ENCODE measurements around the gene UBE4A.

Gene UBE4A

GRCh38 chr11:118359295-118359958 is at the start of gene UBE4A:
UBE4A (plus strand) TSS chr11:118359600; CDS start chr11:118365081, 5,481 bp downstream.
- no peak for TF ChIP-seq JUND (IDR thresholded peaks at IDR 0.05; ENCODE audit: low read depth)
- DNase-seq (ENCODE audit: low read depth in 1 of 2, low spot score in 1 of 2) = peak; percentile 59 to 98
- in situ Hi-C loops (cut with HindIII; ENCODE audit: low pct_unique_long_range_greater_than_20kb, low sequenced_read_pairs) = no loop called here

- in situ Hi-C loops (cut with HindIII; ENCODE audit: low pct_unique_long_range_greater_than_20kb, low sequenced_read_pairs) = no loop called here
- TF ChIP-seq JUND (IDR thresholded peaks at IDR 0.05; ENCODE audit: low read depth) = no peak
- no peak for DNase-seq (ENCODE audit: low read depth in 1 of 2, low spot score in 1 of 2)
Observed at GRCh38 chr11:118310271-118310670, 49.1 kb upstream of the UBE4A start.

GRCh38 chr11:118310781-118311485 is 48.5 kb upstream of the UBE4A start:
- no peak for DNase-seq (ENCODE audit: low read depth in 1 of 2, low spot score in 1 of 2)
- in situ Hi-C loops (cut with HindIII; ENCODE audit: low pct_unique_long_range_greater_than_20kb, low sequenced_read_pairs) = no loop called here
- no peak for TF ChIP-seq JUND (IDR thresholded peaks at IDR 0.05; ENCODE audit: low read depth)

GRCh38 chr11:118311518-118311917 is 47.9 kb upstream of the UBE4A start:
- DNase-seq (ENCODE audit: low read depth in 1 of 2, low spot score in 1 of 2) = no peak
- no peak for TF ChIP-seq JUND (IDR thresholded peaks at IDR 0.05; ENCODE audit: low read depth)
- in situ Hi-C loops (cut with HindIII; ENCODE audit: low pct_unique_long_range_greater_than_20kb, low sequenced_read_pairs) = no loop called here

GRCh38 chr11:118312328-118312727 is 47.1 kb upstream of the UBE4A start:
- TF ChIP-seq JUND (IDR thresholded peaks at IDR 0.05; ENCODE audit: low read depth) = no peak
- in situ Hi-C loops (cut with HindIII; ENCODE audit: low pct_unique_long_range_greater_than_20kb, low sequenced_read_pairs) = no loop called here
- DNase-seq (ENCODE audit: low read depth in 1 of 2, low spot score in 1 of 2) = no peak

GRCh38 chr11:118313242-118313641 is 46.2 kb upstream of the UBE4A start:
- TF ChIP-seq JUND (IDR thresholded peaks at IDR 0.05; ENCODE audit: low read depth) = no peak
- no peak for DNase-seq (ENCODE audit: low read depth in 1 of 2, low spot score in 1 of 2)

GRCh38 chr11:118314988-118315411 is 44.4 kb upstream of the UBE4A start:
- in situ Hi-C loops (cut with HindIII; ENCODE audit: low pct_unique_long_range_greater_than_20kb, low sequenced_read_pairs) = no loop called here
- DNase-seq (ENCODE audit: low read depth in 1 of 2, low spot score in 1 of 2) = peak in 1 of 2 experiments; percentile 89
- TF ChIP-seq JUND (IDR thresholded peaks at IDR 0.05; ENCODE audit: low read depth) = peak; percentile 91

More at GRCh38 chr11:118313242-118313641, 46.2 kb upstream of the UBE4A start:
- in situ Hi-C loops (cut with HindIII; ENCODE audit: low pct_unique_long_range_greater_than_20kb, low sequenced_read_pairs) = no loop called here

- in situ Hi-C loops (cut with HindIII; ENCODE audit: low pct_unique_long_range_greater_than_20kb, low sequenced_read_pairs) = no loop called here
- TF ChIP-seq JUND (IDR thresholded peaks at IDR 0.05; ENCODE audit: low read depth) = no peak
- DNase-seq (ENCODE audit: low read depth in 1 of 2, low spot score in 1 of 2) = no peak
Observed at GRCh38 chr11:118318124-118318523, 41.3 kb upstream of the UBE4A start.

- no peak for DNase-seq (ENCODE audit: low read depth in 1 of 2, low spot score in 1 of 2)
- TF ChIP-seq JUND (IDR thresholded peaks at IDR 0.05; ENCODE audit: low read depth) = no peak
- in situ Hi-C loops (cut with HindIII; ENCODE audit: low pct_unique_long_range_greater_than_20kb, low sequenced_read_pairs) = no loop called here
Observed at GRCh38 chr11:118318581-118319336, 40.6 kb upstream of the UBE4A start.

- no peak for TF ChIP-seq JUND (IDR thresholded peaks at IDR 0.05; ENCODE audit: low read depth)
- DNase-seq (ENCODE audit: low read depth in 1 of 2, low spot score in 1 of 2) = no peak
- in situ Hi-C loops (cut with HindIII; ENCODE audit: low pct_unique_long_range_greater_than_20kb, low sequenced_read_pairs) = no loop called here
Observed at GRCh38 chr11:118319337-118319707, 40.1 kb upstream of the UBE4A start.

- DNase-seq (ENCODE audit: low read depth in 1 of 2, low spot score in 1 of 2) = no peak
- in situ Hi-C loops (cut with HindIII; ENCODE audit: low pct_unique_long_range_greater_than_20kb, low sequenced_read_pairs) = no loop called here
- no peak for TF ChIP-seq JUND (IDR thresholded peaks at IDR 0.05; ENCODE audit: low read depth)
Observed at GRCh38 chr11:118320515-118320914, 38.9 kb upstream of the UBE4A start.

- TF ChIP-seq JUND (IDR thresholded peaks at IDR 0.05; ENCODE audit: low read depth) = no peak
- in situ Hi-C loops (cut with HindIII; ENCODE audit: low pct_unique_long_range_greater_than_20kb, low sequenced_read_pairs) = no loop called here
- DNase-seq (ENCODE audit: low read depth in 1 of 2, low spot score in 1 of 2) = peak in 1 of 2 experiments; percentile 59
Observed at GRCh38 chr11:118321386-118322082, 37.9 kb upstream of the UBE4A start.
